HepG2 (cell line): ENCODE results near the gene BCL6B. TPM values are rescaled to one million over a fixed set of nuclear protein-coding genes. Genes with fewer than 3 reads are reported as not detected.

Source experiments
- ATRX ChIP-seq: sonication (generic); formaldehyde crosslinking; IDR thresholded peaks from 2 replicates; pipeline ENCODE4 v1.4.0; 2020; ENCODE audit warnings: missing genetic modification reagents, borderline replicate concordance
- BCL6 ChIP-seq: IDR thresholded peaks from 2 replicates; pipeline ENCODE4 v1.6.1; 2016; ENCODE audit warnings: missing genetic modification reagents, missing compliant biosample characterization
- CTCF ChIP-seq: sonication (generic); formaldehyde crosslinking; IDR thresholded peaks from 2 replicates; pipeline ENCODE4 v1.5.0; 2020; ENCODE audit warnings: mild to moderate bottlenecking, missing genetic modification reagents, moderate library complexity
- KLF12 ChIP-seq: sonication (generic); formaldehyde crosslinking; IDR thresholded peaks from 2 replicates; pipeline ENCODE4 v1.4.0; 2020; ENCODE audit warnings: missing genetic modification reagents, borderline replicate concordance
- KMT2B ChIP-seq: IDR thresholded peaks from 2 replicates; pipeline ENCODE4 v1.6.1; 2016; ENCODE audit warnings: missing genetic modification reagents, missing compliant biosample characterization
- MATR3 ChIP-seq: sonication (generic); formaldehyde crosslinking; IDR thresholded peaks from 2 replicates; pipeline ENCODE4 v1.4.0; 2020; ENCODE audit warnings: missing genetic modification reagents
- MED1 ChIP-seq: sonication (generic); formaldehyde crosslinking; IDR thresholded peaks from 2 replicates; pipeline ENCODE4 v1.4.0; 2020; ENCODE audit warnings: missing genetic modification reagents
- MEIS1 ChIP-seq: sonication (generic); formaldehyde crosslinking; IDR thresholded peaks from 2 replicates; pipeline ENCODE4 v1.9.0; 2021; ENCODE audit warnings: mild to moderate bottlenecking, missing genetic modification reagents, moderate library complexity, borderline replicate concordance
- NFYB ChIP-seq: sonication (generic); formaldehyde crosslinking; IDR thresholded peaks from 2 replicates; pipeline ENCODE4 v1.4.0; 2020; ENCODE audit warnings: missing genetic modification reagents
- NR2F2 ChIP-seq: IDR thresholded peaks from 2 replicates; pipeline ENCODE4 v1.6.1; 2012; ENCODE audit warnings: low read depth, inconsistent platforms, borderline replicate concordance
- PATZ1 ChIP-seq: sonication (generic); formaldehyde crosslinking; IDR thresholded peaks from 2 replicates; pipeline ENCODE4 v1.4.0; 2020; ENCODE audit warnings: missing genetic modification reagents
- POLR2G ChIP-seq: fragments of 200-400 bp; formaldehyde crosslinking; IDR thresholded peaks from 2 replicates; pipeline ENCODE4 v1.6.1; 2018; ENCODE audit warnings: mild to moderate bottlenecking, low read depth, low read length, moderate library complexity
- SP5 ChIP-seq: IDR thresholded peaks from 2 replicates; pipeline ENCODE4 v1.6.1; 2016; ENCODE audit warnings: low read depth, borderline replicate concordance
- SRF ChIP-seq: IDR thresholded peaks from 2 replicates; pipeline ENCODE4 v1.6.1; 2011; ENCODE audit warnings: mild to moderate bottlenecking, low read depth, low read length, moderate library complexity
- SRSF9 ChIP-seq: fragments of 200-400 bp; formaldehyde crosslinking; IDR thresholded peaks from 2 replicates; pipeline ENCODE4 v1.6.1; 2018; ENCODE audit warnings: borderline replicate concordance, mild to moderate bottlenecking, low read depth, low read length; ENCODE audit not compliant: insufficient read depth, poor library complexity, severe bottlenecking
- YEATS4 ChIP-seq: sonication (generic); formaldehyde crosslinking; IDR thresholded peaks from 2 replicates; pipeline ENCODE4 v1.4.0; 2020; ENCODE audit warnings: missing genetic modification reagents, borderline replicate concordance
- ZBTB42 ChIP-seq: sonication (generic); formaldehyde crosslinking; IDR thresholded peaks from 2 replicates; pipeline ENCODE4 v1.5.0; 2020; ENCODE audit warnings: mild to moderate bottlenecking, missing genetic modification reagents
- ZKSCAN5 ChIP-seq: sonication (generic); formaldehyde crosslinking; IDR thresholded peaks from 2 replicates; pipeline ENCODE4 v1.5.1; 2020; ENCODE audit warnings: mild to moderate bottlenecking, missing genetic modification reagents
- ZNF207 ChIP-seq: fragments of 450-650 bp; IDR thresholded peaks from 2 replicates; pipeline ENCODE4 v1.6.1; 2016; ENCODE audit warnings: antibody characterized with exemption, borderline replicate concordance
- ZNF280D ChIP-seq: sonication (generic); formaldehyde crosslinking; IDR thresholded peaks from 2 replicates; pipeline ENCODE4 v1.5.1; 2020; ENCODE audit warnings: mild to moderate bottlenecking, missing genetic modification reagents
- ZNF33A ChIP-seq: sonication (generic); formaldehyde crosslinking; IDR thresholded peaks from 2 replicates; pipeline ENCODE4 v1.5.1; 2020; ENCODE audit warnings: missing genetic modification reagents, mild to moderate bottlenecking, moderate library complexity, borderline replicate concordance
- ZNF496 ChIP-seq: sonication (generic); formaldehyde crosslinking; IDR thresholded peaks from 2 replicates; pipeline ENCODE4 v1.8.1; 2023; ENCODE audit warnings: mild to moderate bottlenecking, moderate library complexity, missing genetic modification reagents; ENCODE audit not compliant: insufficient replicate concordance
- ZNF598 ChIP-seq: sonication (generic); formaldehyde crosslinking; IDR thresholded peaks from 2 replicates; pipeline ENCODE4 v1.5.1; 2020; ENCODE audit warnings: mild to moderate bottlenecking, missing genetic modification reagents, borderline replicate concordance
- ZNF629 ChIP-seq: sonication (generic); formaldehyde crosslinking; conservative IDR thresholded peaks from 2 replicates; pipeline ENCODE4 v1.5.0; 2020; ENCODE audit warnings: missing genetic modification reagents
- ZNF660 ChIP-seq: sonication (generic); formaldehyde crosslinking; IDR thresholded peaks from 2 replicates; pipeline ENCODE4 v1.5.1; 2020; ENCODE audit warnings: mild to moderate bottlenecking, low read depth, missing genetic modification reagents, borderline replicate concordance
- polyA plus RNA-seq, 8 experiments: library from polyadenylated mRNA; depleted of rRNA in 3 of 8; stranded (reverse) in 7 of 8; unstranded in 1 of 8; fragments of >200 nt; fragmentation: Illumina TruSeq in 4 of 8; extraction: Trizol in 4 of 8; gene quantifications; 2 replicates each; pipeline versions ENCODE4 v1.2.1 to v1.2.3, GENCODE V29; 2011 to 2016; ENCODE audit warnings: low read depth in 4 of 8, missing spikeins in 1 of 8, mixed read lengths in 1 of 8; ENCODE audit not compliant: insufficient read depth in 1 of 8
- total RNA-seq, 5 experiments: library from RNA; depleted of rRNA; stranded (reverse); fragments of >200 nt; fragmentation: Illumina TruSeq; extraction: Trizol; gene quantifications; 2 replicates each; pipeline ENCODE4 v1.2.3, GENCODE V29; 2016; ENCODE audit warnings: low read depth in 1 of 5

The BCL6B gene
- total and polyA plus RNA-seq, 2 of the 13 experiments (the other 11 are each of a cell fraction or from before 2014, with no cell fraction given), result not detected

GRCh38 chr17:7046127-7046724 lies 23.4 kb downstream of the BCL6B start (continued):
- no peak for TF ChIP-seq ZNF280D (CRISPR knock-in tag)
- TF ChIP-seq YEATS4 (CRISPR knock-in tag), result 0 out of 2 replicates have a peak, but pooled peaks have one; percentile 11
- peak; percentile 25; the same call in 1 of the 2 replicates for TF ChIP-seq PATZ1 (CRISPR knock-in tag)
- no peak for TF ChIP-seq MEIS1 (CRISPR knock-in tag)
- TF ChIP-seq ATRX, result no peak
- no peak for TF ChIP-seq KLF12 (CRISPR knock-in tag)
- TF ChIP-seq CTCF (CRISPR knock-in tag), result no peak
- peak; percentile 40; the same call in 1 of the 2 replicates for TF ChIP-seq SP5 (CRISPR knock-in tag)
- TF ChIP-seq MATR3, result no peak
- no peak for TF ChIP-seq SRSF9
- TF ChIP-seq NFYB (CRISPR knock-in tag), result no peak
- no peak for TF ChIP-seq ZNF660
- 0 out of 2 replicates have a peak, but pooled peaks have one; percentile 5 for TF ChIP-seq BCL6 (CRISPR knock-in tag)
- 0 out of 2 replicates have a peak, but pooled peaks have one; percentile 5 for TF ChIP-seq KMT2B (CRISPR knock-in tag)
- no peak for TF ChIP-seq ZNF629 (CRISPR knock-in tag)
- TF ChIP-seq SRF, result no peak
- TF ChIP-seq ZKSCAN5 (CRISPR knock-in tag), result no peak
- no peak for TF ChIP-seq NR2F2
- no peak for TF ChIP-seq ZNF207
- 0 out of 2 replicates have a peak, but pooled peaks have one; percentile 36 for TF ChIP-seq POLR2G
- no peak for TF ChIP-seq ZBTB42 (CRISPR knock-in tag)
- no peak for TF ChIP-seq ZNF496 (CRISPR knock-in tag)
- no peak for TF ChIP-seq MED1 (CRISPR knock-in tag)
- no peak for TF ChIP-seq ZNF33A (CRISPR knock-in tag)
- no peak for TF ChIP-seq ZNF598 (CRISPR knock-in tag)
